Measurements from ENCODE around the gene PIP4K2A. TPM values are rescaled to one million over a fixed set of nuclear protein-coding genes. Genes with fewer than 3 reads are reported as not detected.

Gene PIP4K2A
- total and polyA plus RNA-seq, 2 of the 13 experiments (the other 11 are each of a cell fraction or from before 2014, with no cell fraction given) = 9.1 to 22.6 TPM

DNA sequence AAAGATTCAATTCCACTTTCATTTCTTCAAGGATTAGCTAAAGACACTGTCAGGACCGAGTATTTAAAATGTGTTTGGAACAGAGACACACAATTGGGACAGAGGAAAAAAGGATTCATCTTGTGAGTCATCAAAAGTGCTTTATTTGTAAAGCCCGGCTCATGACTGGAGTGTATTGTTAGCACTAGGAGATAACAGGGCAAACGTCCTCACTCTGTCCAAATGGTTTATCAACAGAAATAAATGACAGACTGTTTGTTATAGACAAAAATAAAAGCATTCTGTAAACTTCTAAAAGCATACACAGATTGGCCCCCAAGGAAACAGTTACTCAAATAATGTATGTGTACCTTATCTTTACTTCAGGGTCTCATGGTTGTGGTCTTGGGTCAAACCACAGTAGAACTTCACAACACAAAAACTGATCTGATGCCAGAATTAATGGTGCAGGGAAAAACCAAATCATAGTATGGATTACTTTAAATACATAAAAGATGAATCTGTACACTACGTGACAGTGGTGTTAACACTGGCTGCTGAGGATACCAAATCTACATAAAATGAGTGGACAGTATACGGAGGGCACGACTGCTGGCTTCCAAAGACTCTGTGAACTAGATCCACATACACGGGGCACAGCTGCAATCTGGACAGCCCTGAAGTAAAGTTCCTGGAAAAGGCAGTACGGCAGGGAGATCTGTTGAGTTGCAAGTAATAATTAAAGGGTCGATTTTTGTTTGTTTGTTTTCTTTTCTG, 179.4 kb downstream of the PIP4K2A start (continued):
- TF ChIP-seq, protein P1, sequence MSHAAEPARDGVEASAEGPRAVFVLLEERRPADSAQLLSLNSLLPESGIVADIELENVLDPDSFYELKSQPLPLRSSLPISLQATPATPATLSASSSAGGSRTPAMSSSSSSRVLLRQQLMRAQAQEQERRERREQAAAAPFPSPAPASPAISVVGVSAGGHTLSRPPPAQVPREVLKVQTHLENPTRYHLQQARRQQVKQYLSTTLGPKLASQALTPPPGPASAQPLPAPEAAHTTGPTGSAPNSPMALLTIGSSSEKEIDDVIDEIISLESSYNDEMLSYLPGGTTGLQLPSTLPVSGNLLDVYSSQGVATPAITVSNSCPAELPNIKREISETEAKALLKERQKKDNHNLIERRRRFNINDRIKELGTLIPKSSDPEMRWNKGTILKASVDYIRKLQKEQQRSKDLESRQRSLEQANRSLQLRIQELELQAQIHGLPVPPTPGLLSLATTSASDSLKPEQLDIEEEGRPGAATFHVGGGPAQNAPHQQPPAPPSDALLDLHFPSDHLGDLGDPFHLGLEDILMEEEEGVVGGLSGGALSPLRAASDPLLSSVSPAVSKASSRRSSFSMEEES (CRISPR knock-in tag; IDR thresholded peaks at IDR 0.05) = 0 out of 2 replicates have a peak, but pooled peaks have one; percentile 27
- TF ChIP-seq ZFYVE20 (CRISPR knock-in tag; IDR thresholded peaks at IDR 0.05; ENCODE audit: borderline replicate concordance, low read depth) (no peak), FOXA3 (CRISPR knock-in tag; IDR thresholded peaks at IDR 0.05) (peak; percentile 9; the same call in 1 of the 2 replicates), JARID2 (CRISPR knock-in tag; IDR thresholded peaks at IDR 0.05; ENCODE audit: insufficient replicate concordance) (no peak), ZNF496 (CRISPR knock-in tag; IDR thresholded peaks at IDR 0.05; ENCODE audit: insufficient replicate concordance) (no peak), ZNF10 (CRISPR knock-in tag; IDR thresholded peaks at IDR 0.05; ENCODE audit: borderline replicate concordance, low read depth) (no peak), REPIN1 (CRISPR knock-in tag; IDR thresholded peaks at IDR 0.05; ENCODE audit: borderline replicate concordance, low read depth) (no peak)
- TF ChIP-seq, protein P2, sequence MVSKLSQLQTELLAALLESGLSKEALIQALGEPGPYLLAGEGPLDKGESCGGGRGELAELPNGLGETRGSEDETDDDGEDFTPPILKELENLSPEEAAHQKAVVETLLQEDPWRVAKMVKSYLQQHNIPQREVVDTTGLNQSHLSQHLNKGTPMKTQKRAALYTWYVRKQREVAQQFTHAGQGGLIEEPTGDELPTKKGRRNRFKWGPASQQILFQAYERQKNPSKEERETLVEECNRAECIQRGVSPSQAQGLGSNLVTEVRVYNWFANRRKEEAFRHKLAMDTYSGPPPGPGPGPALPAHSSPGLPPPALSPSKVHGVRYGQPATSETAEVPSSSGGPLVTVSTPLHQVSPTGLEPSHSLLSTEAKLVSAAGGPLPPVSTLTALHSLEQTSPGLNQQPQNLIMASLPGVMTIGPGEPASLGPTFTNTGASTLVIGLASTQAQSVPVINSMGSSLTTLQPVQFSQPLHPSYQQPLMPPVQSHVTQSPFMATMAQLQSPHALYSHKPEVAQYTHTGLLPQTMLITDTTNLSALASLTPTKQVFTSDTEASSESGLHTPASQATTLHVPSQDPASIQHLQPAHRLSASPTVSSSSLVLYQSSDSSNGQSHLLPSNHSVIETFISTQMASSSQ (IDR thresholded peaks at IDR 0.05; ENCODE audit: low read depth) = no peak
- TF ChIP-seq, protein P2 (CRISPR knock-in tag; IDR thresholded peaks at IDR 0.05; ENCODE audit: borderline replicate concordance) = no peak
- TF ChIP-seq, protein P3, sequence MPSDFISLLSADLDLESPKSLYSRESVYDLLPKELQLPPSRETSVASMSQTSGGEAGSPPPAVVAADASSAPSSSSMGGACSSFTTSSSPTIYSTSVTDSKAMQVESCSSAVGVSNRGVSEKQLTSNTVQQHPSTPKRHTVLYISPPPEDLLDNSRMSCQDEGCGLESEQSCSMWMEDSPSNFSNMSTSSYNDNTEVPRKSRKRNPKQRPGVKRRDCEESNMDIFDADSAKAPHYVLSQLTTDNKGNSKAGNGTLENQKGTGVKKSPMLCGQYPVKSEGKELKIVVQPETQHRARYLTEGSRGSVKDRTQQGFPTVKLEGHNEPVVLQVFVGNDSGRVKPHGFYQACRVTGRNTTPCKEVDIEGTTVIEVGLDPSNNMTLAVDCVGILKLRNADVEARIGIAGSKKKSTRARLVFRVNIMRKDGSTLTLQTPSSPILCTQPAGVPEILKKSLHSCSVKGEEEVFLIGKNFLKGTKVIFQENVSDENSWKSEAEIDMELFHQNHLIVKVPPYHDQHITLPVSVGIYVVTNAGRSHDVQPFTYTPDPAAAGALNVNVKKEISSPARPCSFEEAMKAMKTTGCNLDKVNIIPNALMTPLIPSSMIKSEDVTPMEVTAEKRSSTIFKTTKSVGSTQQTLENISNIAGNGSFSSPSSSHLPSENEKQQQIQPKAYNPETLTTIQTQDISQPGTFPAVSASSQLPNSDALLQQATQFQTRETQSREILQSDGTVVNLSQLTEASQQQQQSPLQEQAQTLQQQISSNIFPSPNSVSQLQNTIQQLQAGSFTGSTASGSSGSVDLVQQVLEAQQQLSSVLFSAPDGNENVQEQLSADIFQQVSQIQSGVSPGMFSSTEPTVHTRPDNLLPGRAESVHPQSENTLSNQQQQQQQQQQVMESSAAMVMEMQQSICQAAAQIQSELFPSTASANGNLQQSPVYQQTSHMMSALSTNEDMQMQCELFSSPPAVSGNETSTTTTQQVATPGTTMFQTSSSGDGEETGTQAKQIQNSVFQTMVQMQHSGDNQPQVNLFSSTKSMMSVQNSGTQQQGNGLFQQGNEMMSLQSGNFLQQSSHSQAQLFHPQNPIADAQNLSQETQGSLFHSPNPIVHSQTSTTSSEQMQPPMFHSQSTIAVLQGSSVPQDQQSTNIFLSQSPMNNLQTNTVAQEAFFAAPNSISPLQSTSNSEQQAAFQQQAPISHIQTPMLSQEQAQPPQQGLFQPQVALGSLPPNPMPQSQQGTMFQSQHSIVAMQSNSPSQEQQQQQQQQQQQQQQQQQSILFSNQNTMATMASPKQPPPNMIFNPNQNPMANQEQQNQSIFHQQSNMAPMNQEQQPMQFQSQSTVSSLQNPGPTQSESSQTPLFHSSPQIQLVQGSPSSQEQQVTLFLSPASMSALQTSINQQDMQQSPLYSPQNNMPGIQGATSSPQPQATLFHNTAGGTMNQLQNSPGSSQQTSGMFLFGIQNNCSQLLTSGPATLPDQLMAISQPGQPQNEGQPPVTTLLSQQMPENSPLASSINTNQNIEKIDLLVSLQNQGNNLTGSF (CRISPR knock-in tag; IDR thresholded peaks at IDR 0.05) = no peak
- TF ChIP-seq, protein P4, sequence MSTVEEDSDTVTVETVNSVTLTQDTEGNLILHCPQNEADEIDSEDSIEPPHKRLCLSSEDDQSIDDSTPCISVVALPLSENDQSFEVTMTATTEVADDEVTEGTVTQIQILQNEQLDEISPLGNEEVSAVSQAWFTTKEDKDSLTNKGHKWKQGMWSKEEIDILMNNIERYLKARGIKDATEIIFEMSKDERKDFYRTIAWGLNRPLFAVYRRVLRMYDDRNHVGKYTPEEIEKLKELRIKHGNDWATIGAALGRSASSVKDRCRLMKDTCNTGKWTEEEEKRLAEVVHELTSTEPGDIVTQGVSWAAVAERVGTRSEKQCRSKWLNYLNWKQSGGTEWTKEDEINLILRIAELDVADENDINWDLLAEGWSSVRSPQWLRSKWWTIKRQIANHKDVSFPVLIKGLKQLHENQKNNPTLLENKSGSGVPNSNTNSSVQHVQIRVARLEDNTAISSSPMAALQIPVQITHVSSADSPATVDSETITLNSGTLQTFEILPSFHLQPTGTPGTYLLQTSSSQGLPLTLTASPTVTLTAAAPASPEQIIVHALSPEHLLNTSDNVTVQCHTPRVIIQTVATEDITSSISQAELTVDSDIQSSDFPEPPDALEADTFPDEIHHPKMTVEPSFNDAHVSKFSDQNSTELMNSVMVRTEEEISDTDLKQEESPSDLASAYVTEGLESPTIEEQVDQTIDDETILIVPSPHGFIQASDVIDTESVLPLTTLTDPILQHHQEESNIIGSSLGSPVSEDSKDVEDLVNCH (CRISPR knock-in tag; IDR thresholded peaks at IDR 0.05) = no peak
- TF ChIP-seq, protein P5, sequence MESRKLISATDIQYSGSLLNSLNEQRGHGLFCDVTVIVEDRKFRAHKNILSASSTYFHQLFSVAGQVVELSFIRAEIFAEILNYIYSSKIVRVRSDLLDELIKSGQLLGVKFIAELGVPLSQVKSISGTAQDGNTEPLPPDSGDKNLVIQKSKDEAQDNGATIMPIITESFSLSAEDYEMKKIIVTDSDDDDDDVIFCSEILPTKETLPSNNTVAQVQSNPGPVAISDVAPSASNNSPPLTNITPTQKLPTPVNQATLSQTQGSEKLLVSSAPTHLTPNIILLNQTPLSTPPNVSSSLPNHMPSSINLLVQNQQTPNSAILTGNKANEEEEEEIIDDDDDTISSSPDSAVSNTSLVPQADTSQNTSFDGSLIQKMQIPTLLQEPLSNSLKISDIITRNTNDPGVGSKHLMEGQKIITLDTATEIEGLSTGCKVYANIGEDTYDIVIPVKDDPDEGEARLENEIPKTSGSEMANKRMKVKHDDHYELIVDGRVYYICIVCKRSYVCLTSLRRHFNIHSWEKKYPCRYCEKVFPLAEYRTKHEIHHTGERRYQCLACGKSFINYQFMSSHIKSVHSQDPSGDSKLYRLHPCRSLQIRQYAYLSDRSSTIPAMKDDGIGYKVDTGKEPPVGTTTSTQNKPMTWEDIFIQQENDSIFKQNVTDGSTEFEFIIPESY (CRISPR knock-in tag; IDR thresholded peaks at IDR 0.05) = no peak
